Cerebellar nuclear complex (tissue), 1 donor: ENCODE data around the gene KCNMA1.

Source experiments
- DNase-seq, 2 experiments: peaks; one replicate each; lab custom pipeline; 2025; lab: John Stamatoyannopoulos, UW

KCNMA1 gene

GRCh38 chr10:76942628-76943416 lies 694.8 kb downstream of the KCNMA1 start:
- no peak for DNase-seq

DNA sequence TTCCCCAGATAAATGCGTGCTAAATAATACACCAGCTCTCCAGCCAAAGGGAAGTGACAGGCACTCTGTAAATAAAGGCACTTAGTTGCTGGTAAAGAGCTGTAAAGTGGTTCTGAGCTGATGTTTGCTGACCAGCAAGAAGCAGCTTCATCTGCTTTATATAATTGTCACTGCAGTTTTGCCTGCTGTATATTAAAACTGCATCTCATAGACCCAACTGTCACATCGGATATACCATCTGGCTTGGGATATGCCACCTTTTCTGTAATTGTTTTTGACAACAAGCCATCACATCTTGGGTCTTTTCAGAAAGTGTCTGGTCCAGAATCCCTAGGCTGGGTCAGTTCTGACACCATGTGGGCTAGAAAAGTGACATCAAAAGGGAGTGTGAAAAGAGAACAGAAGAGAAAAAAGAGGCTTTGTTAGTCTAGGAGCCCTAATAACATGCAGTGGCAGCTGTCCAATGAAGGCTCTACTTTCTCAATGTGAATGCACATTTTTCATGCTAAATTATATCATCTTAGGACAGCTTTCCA lies 697.6 kb downstream of the KCNMA1 start:
- DNase-seq, result no peak

GRCh38 chr10:76937181-76937600 lies 700.4 kb downstream of the KCNMA1 start:
- DNase-seq, result no peak

GRCh38 chr10:76935941-76936613 lies 701.5 kb downstream of the KCNMA1 start:
- DNase-seq, result no peak

- DNase-seq, result no peak
Measured at GRCh38 chr10:76928565-76928964, 709.0 kb downstream of the KCNMA1 start.

GRCh38 chr10:76925636-76926405 lies 711.8 kb downstream of the KCNMA1 start:
- no peak for DNase-seq

DNA sequence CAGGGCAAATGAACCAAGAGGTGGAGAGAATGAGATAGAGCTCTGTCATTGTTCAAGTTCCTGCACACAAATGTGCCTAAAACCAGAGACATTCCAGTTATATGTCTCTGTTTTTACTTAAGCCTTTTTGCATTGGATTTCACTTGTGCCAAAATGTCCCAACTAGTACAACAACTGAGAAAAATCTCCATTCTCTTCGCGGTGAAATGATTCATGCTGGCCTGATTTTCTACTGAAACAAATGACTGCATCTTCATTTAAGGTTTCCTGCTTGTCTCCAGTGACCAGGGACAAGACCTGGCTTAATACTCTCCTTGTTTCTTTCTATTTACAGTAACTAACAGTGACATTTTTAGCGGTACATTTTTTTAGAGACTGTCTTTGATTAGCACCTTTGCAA lies 714.9 kb downstream of the KCNMA1 start:
- no peak for DNase-seq

DNA sequence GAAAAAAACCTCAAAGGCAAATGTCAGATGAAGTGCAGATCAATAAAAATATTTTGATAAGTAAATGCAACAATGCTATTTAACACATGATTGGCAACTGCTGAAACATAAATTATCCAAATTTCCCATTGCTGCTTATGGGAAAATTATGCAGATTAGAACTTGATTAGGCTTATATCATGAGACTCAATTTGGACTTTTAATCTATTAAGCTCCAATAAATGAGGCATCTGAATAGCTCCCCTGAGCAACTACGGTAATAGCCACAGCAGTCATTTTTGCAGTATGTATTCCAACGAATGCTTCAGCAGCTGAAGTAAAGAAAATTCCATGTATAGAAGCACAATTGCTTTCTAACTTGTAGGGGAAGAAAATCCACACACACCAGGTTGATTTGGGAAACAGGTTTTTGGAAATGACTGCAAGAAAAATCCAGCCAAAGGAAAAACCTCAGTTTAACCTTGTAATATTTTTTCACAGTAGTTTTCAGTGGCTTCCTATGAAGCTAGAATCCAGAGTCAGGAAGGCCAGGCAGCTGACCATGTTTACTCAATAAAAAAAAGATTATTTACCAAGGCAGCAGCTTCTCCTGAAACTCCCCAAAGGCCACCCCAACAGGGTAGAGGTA lies 716.1 kb downstream of the KCNMA1 start:
- no peak for DNase-seq

GRCh38 chr10:76920581-76920980 lies 717.0 kb downstream of the KCNMA1 start:
- DNase-seq, result no peak

DNA sequence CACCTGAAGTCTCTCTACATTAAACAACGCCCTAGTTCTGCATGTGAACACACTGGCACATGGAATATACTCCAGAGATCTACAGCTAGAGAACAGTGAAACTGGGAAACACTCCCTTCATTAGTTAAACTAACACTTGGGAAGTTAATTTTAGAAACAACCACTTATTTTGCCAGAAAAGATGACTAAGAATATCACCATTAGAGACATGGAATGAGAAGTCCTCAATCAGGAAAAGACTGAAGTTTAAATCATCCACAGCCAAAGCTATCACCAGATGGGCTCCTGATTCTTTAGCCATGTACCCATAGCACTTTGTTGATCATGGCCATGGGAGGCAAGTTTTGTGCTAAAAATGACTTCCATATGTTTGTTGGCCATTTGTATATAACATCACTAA lies 719.5 kb downstream of the KCNMA1 start:
- DNase-seq, result no peak

DNA sequence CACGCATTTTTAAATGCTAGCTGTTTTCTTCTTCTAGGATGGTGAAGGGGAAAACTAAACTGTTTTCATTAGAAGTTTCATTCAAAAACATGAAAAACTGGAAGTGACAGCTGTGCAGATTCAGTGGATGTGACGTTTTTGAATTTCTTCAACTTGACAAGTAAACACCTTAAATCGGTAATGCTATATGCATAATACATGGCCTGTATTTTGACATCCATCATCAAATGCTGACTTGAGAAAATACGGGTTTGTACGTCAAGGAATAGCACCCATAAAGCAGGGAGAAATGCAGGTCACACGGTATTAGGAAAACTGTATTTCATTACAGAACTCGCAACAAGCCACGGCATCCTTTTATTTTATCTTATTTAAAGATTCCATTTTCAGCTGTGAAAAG lies 720.5 kb downstream of the KCNMA1 start:
- DNase-seq, result no peak

DNA sequence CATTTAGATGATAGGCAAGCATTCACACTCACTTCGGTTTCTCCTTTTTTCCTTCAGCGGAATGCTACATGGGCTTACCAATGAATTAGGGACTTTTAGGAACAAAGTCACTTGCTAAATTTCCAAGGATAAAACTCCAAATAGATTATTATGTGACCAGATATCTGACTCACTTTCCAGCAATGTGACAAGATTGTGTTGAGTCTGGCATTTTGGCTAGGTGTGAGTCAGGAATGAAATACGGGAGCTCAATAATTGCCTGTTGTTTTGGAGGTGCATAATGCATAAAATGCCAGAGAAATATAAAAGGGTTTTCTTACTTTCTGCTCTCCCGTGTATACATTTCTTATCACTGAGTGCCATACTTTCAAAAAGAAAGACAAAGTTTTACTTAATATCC lies 721.1 kb downstream of the KCNMA1 start:
- DNase-seq, result no peak

DNA sequence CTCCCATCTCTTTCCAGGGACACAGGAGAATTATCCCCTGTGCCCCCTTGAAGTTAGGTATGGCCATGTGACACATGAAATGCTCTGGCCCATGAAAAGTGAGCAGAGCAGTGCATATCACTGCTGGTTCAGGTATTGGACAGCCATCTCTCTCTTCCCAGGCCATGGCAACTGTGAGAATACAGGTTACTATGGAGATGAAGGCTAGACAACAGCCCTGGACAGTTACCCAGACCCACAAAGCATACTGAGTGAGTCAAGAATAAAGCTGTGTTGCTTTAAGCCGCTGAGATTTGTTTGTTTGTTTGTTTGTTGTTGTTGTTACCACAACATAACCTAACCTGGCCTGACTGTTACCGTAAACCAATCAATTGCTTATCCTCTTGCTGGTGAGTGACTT lies 722.3 kb downstream of the KCNMA1 start:
- DNase-seq, result no peak

- no peak for DNase-seq
Measured at GRCh38 chr10:76911184-76911583, 726.4 kb downstream of the KCNMA1 start.

DNA sequence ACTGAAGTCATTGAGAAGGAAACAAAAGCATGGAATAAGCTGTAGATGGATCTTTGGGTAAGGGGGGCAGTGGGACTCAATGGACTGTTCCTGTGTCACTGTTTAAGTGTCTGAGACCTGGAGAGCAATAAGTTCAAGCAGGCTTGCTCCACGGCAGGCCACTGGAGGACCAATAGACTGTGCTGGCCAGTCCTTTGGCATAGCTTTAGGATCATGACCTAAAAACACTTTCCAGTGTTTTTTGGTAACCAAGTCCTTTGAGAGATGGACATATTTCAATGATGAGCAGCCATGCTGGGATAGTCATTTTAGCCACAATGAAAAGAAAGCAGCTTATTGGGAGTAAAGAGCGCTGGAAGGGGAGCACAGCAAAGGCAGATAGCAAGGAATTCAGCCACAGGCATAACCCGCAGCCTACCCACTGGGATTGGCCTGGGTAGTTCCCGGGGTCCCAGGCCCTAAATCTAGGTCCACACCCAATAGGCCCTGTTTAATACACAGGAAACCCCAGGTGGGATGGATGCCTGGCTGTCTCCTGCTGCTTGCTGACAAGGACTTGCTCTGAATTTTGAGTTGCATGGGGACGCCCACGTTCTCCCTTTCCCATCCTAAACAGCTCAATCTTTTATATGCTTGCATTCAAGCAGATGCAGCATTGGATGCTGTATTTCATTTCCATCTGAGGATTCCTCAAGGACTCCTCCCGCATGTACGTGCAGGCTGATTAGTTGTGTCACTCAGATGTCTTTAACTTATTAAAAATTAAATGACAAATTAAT lies 727.2 kb downstream of the KCNMA1 start:
- no peak for DNase-seq

DNA sequence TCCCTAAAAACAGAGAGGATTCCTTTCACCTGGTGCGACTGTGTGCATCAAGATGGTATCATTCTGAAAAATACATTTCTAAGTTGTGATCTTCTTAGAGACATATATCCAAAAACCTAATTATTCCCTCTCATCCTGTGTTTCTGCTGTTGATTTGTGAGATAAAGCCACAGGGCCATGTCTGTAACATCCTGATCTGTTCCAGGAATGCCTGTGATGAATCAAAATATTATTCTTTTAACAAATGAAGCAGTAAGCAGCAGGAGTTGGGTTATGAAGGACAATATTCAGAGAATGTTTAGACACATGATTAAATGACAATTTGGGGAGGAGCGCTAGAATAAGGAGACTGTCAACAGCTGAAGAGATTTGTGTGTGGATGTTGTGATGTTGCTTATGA lies 731.4 kb downstream of the KCNMA1 start:
- no peak for DNase-seq

DNA sequence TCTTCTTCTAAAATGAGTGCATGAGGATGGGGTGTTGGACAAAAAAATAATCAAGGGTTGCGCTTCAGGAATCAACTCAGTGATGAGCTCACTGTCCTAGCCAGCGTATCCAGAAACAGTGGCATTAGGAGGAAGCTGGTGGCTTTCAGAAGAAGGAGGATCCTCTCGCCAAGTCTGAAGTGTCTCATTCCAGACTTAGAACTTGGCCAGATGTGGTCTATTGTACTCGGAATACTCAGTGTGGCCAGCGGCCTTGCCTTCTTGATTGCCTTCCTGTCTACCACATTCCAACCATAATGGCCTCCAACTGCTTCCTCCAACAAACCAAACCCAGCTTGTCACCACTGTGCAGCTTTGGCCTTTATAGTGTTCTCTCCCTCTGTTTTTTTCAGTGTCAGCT lies 732.4 kb downstream of the KCNMA1 start:
- DNase-seq, result no peak

DNA sequence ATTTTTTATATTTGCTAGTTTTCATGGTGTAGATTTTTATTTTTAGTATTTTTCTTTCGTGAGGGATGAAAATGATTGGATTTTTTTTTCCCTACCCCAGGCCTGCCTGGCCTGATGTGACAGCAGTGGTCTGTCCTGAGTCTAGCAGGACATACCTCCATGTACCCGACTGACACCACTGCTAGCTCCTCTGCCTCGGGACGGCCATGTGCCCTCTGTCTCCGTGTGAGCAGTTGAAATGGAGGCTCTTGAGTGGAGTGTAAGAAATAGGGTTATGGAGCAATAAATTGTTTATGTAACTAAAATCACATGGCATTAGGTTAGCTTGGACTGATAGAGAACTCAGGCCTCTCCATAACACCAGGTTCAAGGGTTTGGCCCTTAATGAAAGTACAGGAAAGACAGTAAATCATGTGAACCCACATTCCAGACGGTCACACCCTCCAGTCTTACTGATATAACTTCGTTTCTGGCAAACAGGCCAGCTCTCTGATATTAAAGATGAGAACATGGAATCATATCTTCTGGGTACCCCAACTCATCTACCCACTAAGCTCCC lies 734.1 kb downstream of the KCNMA1 start:
- DNase-seq, result no peak

DNA sequence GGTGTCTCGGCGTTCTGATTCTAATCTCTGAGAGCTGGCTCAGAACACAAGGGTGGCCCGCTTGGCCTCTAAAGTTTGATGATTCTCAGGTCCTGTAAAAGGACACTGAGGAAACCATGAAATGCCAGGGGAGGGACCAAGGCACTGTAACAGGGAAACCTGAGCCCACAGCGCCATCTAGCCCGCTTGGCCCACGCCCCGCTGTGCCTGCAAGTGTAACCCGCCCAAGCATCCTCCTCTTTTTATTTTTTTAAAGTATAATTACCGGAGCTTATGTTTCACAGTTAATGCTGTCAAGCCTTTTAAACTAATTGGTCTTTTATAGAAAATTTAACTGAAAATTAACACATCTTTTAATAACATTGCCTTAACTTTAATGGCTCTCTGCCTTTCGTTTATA lies 734.7 kb downstream of the KCNMA1 start:
- no peak for DNase-seq

- no peak for DNase-seq
Measured at GRCh38 chr10:76901701-76902100, 735.9 kb downstream of the KCNMA1 start.

- no peak for DNase-seq
Measured at GRCh38 chr10:76899490-76899889, 738.1 kb downstream of the KCNMA1 start.
